GM12878 (cell line): ENCODE measurements around the gene NOCT. TPM values are rescaled to one million over a fixed set of nuclear protein-coding genes. Genes with fewer than 3 reads are reported as not detected.
"Not testable (repeated sequence)": the region's sequence is repeated elsewhere in the genome, so short reads cannot be mapped to it uniquely, and the experiment has no call there.

ENCODE experiments used
- ATAC-seq: fragments of 200-7000 bp; cut with Tn5 transposase; 3 replicates; pipeline ENCODE4 v1.9.1; 2020; ENCODE audit warnings: mild to moderate bottlenecking, moderate library complexity
- BruUV-seq: library from RNA; stranded (reverse); fragments of 400-500 nt; replicated peaks from 2 replicates; lab custom pipeline; 2021; lab: Mats Ljungman, UMichigan
- CTCF ChIA-PET: fragments of 300-600 bp; sonication (Branson Sonifier 250); formaldehyde crosslinking; extraction: SDS; loops from one replicate; lab custom pipeline; 2021; ENCODE audit warnings: inconsistent platforms; lab: Yijun Ruan, JAX
- POLR2A ChIA-PET: fragments of 350-600 bp; formaldehyde crosslinking; extraction: SDS; loops from one replicate; lab custom pipeline; 2021; ENCODE audit warnings: inconsistent platforms; lab: Charles Lee
- RAD21 ChIA-PET: fragments of 300-600 bp; sonication (Branson Sonifier 250); formaldehyde crosslinking; loops from one replicate; lab custom pipeline; 2023; ENCODE audit warnings: antibody characterized with exemption; ENCODE audit not compliant: unreplicated experiment; lab: Charles Lee
- SMC1A ChIA-PET: fragments of 300-600 bp; sonication (Branson Sonifier 250); formaldehyde crosslinking; loops from one replicate; lab custom pipeline; 2023; ENCODE audit not compliant: unreplicated experiment, uncharacterized antibody; lab: Charles Lee
- DNase-seq: peaks from one replicate; pipeline ENCODE4 v3.0.0-alpha.2; 2011; ENCODE audit warnings: low read depth, low spot score
- FAIRE-seq: peaks from 3 replicates; lab custom pipeline; 2011; peaks lifted over from hg19 to GRCh38; lab: Jason Lieb, UNC
- H2AFZ ChIP-seq: 2 replicates; pipeline ENCODE4 v1.6.0; 2011; ENCODE audit warnings: low read depth, low read length, control low read depth; ENCODE audit not compliant: control insufficient read depth
- H3K27ac ChIP-seq: 2 replicates; pipeline ENCODE4 v1.5.1; 2011; ENCODE audit warnings: control low read depth; ENCODE audit not compliant: control insufficient read depth, insufficient read depth
- H3K27me3 ChIP-seq, 2 experiments: replicated peaks in 1 of 2; 2 replicates each; pipeline versions ENCODE4 v1.6.0 to v1.6.1; 2011; ENCODE audit warnings: low read length in 1 of 2; ENCODE audit not compliant: control insufficient read depth in 2 of 2, insufficient read depth in 2 of 2
- H3K36me3 ChIP-seq, 2 experiments: 2 replicates each; pipeline ENCODE4 v1.5.1; 2011; ENCODE audit warnings: low read length in 1 of 2; ENCODE audit not compliant: control insufficient read depth in 2 of 2, insufficient read depth in 2 of 2
- H3K4me1 ChIP-seq: 2 replicates; pipeline ENCODE4 v1.6.1; 2011; ENCODE audit warnings: mild to moderate bottlenecking, low read length, moderate library complexity, mixed read lengths; ENCODE audit not compliant: control insufficient read depth, insufficient read depth
- H3K4me2 ChIP-seq: 2 replicates; pipeline ENCODE4 v1.6.0; 2011; ENCODE audit warnings: control low read depth; ENCODE audit not compliant: control insufficient read depth, insufficient read depth
- H3K4me3 ChIP-seq: fragments of 200-600 bp; sonication (generic); 2 replicates; pipeline ENCODE4 v1.5.1; 2016
- H3K79me2 ChIP-seq: 2 replicates; pipeline ENCODE4 v1.6.0; 2011; ENCODE audit warnings: low read length; ENCODE audit not compliant: control insufficient read depth, insufficient read depth
- H3K9ac ChIP-seq: 2 replicates; pipeline ENCODE4 v1.8.0; 2011; ENCODE audit warnings: low read length, control low read depth, mixed read lengths; ENCODE audit not compliant: control insufficient read depth, insufficient read depth
- H3K9me3 ChIP-seq: replicated peaks from 3 replicates; pipeline ENCODE4 v1.5.1; 2011; ENCODE audit warnings: mild to moderate bottlenecking, low read length; ENCODE audit not compliant: control insufficient read depth, insufficient read depth
- H4K20me1 ChIP-seq: 2 replicates; pipeline ENCODE4 v1.6.0; 2011; ENCODE audit not compliant: control insufficient read depth, insufficient read depth
- WGBS: methylation state at CpG from one replicate; pipeline ENCODE4 v1.1.6; 2016; ENCODE audit warnings: low lambda C conversion rate; ENCODE audit not compliant: insufficient replicate concordance, insufficient coverage; ENCODE audit errors: missing lambda C conversion rate; 5-methylcytosine and 5-hydroxymethylcytosine counted together
- in situ Hi-C: fragments of 300-500 bp; cut with MboI; formaldehyde crosslinking; loops from 9 replicates; pipeline ENCODE4 v1.14.3; 2018; ENCODE audit warnings: mixed read lengths
- intact Hi-C: fragments of 100-400 bp; cut with micrococcal nuclease; formaldehyde crosslinking; loops from one replicate; pipeline ENCODE4 v1.14.2; 2022; ENCODE audit not compliant: unreplicated experiment
- polyA plus RNA-seq, 11 experiments: library from polyadenylated mRNA; depleted of rRNA in 4 of 11; unstranded in 6 of 11; stranded (reverse) in 5 of 11; fragments of >200 nt; fragmentation: Nextera tagmentation in 4 of 11; fragmentation: Illumina TruSeq in 1 of 11; extraction: Ambion mirVana in 4 of 11; extraction: Trizol in 1 of 11; gene quantifications; 1 replicate in 1 of 11; 2 replicates in 10 of 11; pipeline versions ENCODE4 v1.2.1 to v1.2.3, GENCODE V29; 2011 to 2016; ENCODE audit warnings: inconsistent platforms in 2 of 11, missing spikeins in 2 of 11, low read depth in 1 of 11
- total RNA-seq, 4 experiments: library from RNA; depleted of rRNA in 3 of 4; stranded (reverse); fragments of >200 nt in 3 of 4; fragmentation: Illumina TruSeq in 1 of 4; extraction: Trizol in 1 of 4; gene quantifications; 2 replicates each; pipeline versions ENCODE4 v1.2.1 to v1.2.3, GENCODE V29; 2013 to 2021

Gene NOCT
- total and polyA plus RNA-seq, 10 of the 15 experiments (the other 5 are each of a cell fraction or from before 2014, with no cell fraction given), result 1.4 to 17.6 (median 8.1) TPM

- H3K27ac ChIP-seq, BruUV-seq, H3K36me3 ChIP-seq, POLR2A ChIA-PET, in situ Hi-C loops, H3K4me3 ChIP-seq, H3K9me3 ChIP-seq, H3K27me3 ChIP-seq, ATAC-seq, intact Hi-C loops, FAIRE-seq, H3K9ac ChIP-seq, H3K4me1 ChIP-seq, H3K4me2 ChIP-seq, H3K79me2 ChIP-seq, RAD21 ChIA-PET, H2AFZ ChIP-seq, SMC1A ChIA-PET, H4K20me1 ChIP-seq, DNase-seq: not testable (repeated sequence)
- CTCF ChIA-PET, result interaction anchor here (1.1 kb wide), 1 partner anchor 29 kb away, joined by 3 read pairs; no protein-coding TSS in a partner anchor
- 61% methylated on average over 7 of the region's 7 CpGs for WGBS
These were observed 14.2 kb upstream of the NOCT start for GRCh38 chr4:139001430-139001829.

GRCh38 chr4:139003668-139004067 is 11.9 kb upstream of the NOCT start:
- FAIRE-seq, H3K4me3 ChIP-seq, H3K79me2 ChIP-seq, H3K9me3 ChIP-seq, ATAC-seq, H2AFZ ChIP-seq, H3K4me2 ChIP-seq, H3K27me3 ChIP-seq, H3K4me1 ChIP-seq, H4K20me1 ChIP-seq, H3K27ac ChIP-seq, H3K9ac ChIP-seq, DNase-seq, intact Hi-C loops, H3K36me3 ChIP-seq, BruUV-seq, POLR2A ChIA-PET, in situ Hi-C loops: not testable (repeated sequence)
- SMC1A ChIA-PET, result interaction anchor here (1.9 kb wide), 1 partner anchor 11 kb away, joined by 4 read pairs; no protein-coding TSS in a partner anchor
- 55% methylated on average over 4 of the region's 4 CpGs for WGBS
- RAD21 ChIA-PET, result interaction anchor here (0.5 kb wide), 1 partner anchor 158 kb away, joined by 3 read pairs; no protein-coding TSS in a partner anchor
- CTCF ChIA-PET, result interaction anchor here (1.5 kb wide), 1 partner anchor 27 kb away, joined by 7 read pairs; no protein-coding TSS in a partner anchor
